Sigmoid colon (tissue), 4 donors: ENCODE results near the gene TCF7L2.

ENCODE experiments used
- EP300 ChIP-seq, 4 donors: sonication (generic); formaldehyde crosslinking; IDR thresholded peaks; one replicate each; pipeline ENCODE4 v1.6.1; 2017; ENCODE audit warnings: antibody characterized with exemption in 4 of 4
- TF ChIP-seq, protein P1 (sequence below), 4 experiments: fragments of 450-650 bp in 3 of 4; fragments of 200-600 bp in 1 of 4; IDR thresholded peaks; one replicate each; pipeline ENCODE4 v1.5.1; 2016 to 2019; ENCODE audit warnings: antibody characterized with exemption in 4 of 4, mild to moderate bottlenecking in 3 of 4, moderate library complexity in 2 of 4

- TF ChIP-seq, protein P1, sequence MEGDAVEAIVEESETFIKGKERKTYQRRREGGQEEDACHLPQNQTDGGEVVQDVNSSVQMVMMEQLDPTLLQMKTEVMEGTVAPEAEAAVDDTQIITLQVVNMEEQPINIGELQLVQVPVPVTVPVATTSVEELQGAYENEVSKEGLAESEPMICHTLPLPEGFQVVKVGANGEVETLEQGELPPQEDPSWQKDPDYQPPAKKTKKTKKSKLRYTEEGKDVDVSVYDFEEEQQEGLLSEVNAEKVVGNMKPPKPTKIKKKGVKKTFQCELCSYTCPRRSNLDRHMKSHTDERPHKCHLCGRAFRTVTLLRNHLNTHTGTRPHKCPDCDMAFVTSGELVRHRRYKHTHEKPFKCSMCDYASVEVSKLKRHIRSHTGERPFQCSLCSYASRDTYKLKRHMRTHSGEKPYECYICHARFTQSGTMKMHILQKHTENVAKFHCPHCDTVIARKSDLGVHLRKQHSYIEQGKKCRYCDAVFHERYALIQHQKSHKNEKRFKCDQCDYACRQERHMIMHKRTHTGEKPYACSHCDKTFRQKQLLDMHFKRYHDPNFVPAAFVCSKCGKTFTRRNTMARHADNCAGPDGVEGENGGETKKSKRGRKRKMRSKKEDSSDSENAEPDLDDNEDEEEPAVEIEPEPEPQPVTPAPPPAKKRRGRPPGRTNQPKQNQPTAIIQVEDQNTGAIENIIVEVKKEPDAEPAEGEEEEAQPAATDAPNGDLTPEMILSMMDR (IDR thresholded peaks at IDR 0.05) = no peak
- TF ChIP-seq EP300 (IDR thresholded peaks at IDR 0.05) = no peak
Observed at GRCh38 chr10:112984756-112985155, 34.7 kb downstream of the TCF7L2 start.
